M059J (cell line): ENCODE results near the gene RASGRP3. TPM values are rescaled to one million over a fixed set of nuclear protein-coding genes. Genes with fewer than 3 reads are reported as not detected.
"Not testable (repeated sequence)": the region's sequence is repeated elsewhere in the genome, so short reads cannot be mapped to it uniquely, and the experiment has no call there.

ENCODE experiments used
- DNase-seq: peaks from one replicate; pipeline ENCODE4 v3.0.0-alpha.2; 2012; ENCODE audit warnings: low read depth
- total RNA-seq: library from RNA; depleted of rRNA; stranded (reverse); fragments of >200 nt; shearing (Covaris generic); gene quantifications from 2 replicates; pipeline ENCODE4 v1.2.3, GENCODE V29; 2014

RASGRP3 gene
- total RNA-seq, 1 experiment from 2014 or later, result 24.5 TPM

- DNase-seq, result no peak
Measured at GRCh38 chr2:33457556-33458247, 18.7 kb upstream of the RASGRP3 start.

DNA sequence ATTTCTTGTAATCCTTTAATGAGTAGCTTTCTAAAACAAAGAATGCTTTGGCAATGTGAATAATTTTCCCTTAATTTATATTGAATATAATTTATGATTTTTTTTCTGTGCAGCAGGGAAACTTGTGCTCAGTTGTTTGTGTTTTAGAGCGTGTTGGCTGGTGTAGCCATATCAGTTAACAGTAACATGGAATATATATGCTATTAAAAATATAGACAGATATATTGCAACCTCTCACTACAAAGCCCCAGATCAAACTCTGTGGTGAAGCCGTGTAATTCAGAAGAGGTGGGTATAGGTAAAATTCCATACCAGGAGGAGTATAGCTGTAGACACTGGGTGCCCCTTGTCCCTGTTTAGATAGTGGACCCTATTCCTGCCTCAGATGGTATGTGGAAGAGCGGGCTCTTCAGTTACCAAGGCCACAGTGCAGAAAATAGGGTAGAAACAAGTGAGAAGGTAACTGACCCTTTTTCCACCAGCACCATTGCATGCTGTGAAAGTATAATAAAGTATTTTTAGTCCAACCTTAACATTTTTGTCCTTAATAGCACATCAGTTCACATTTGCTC, 18.1 kb upstream of the RASGRP3 start:
- no peak for DNase-seq

DNA sequence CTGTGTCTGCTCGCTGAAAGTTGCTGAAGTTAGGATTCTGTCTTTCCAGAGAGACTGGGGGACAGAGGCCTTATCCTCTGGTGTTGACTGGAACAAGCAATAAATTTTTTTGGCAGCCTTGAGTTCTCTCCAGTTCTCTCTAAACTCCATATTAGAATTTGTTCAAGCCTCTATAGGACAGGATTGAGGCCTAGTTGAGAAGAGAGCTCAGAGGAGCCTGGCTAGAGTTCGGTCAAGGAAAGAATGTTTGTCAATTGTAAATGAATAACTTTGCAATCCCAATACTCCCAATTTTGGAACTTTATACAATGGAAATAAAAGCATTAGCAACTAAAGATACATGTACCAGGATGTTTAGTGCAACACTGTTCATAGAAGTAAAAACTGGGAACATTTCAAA, 16.7 kb upstream of the RASGRP3 start:
- DNase-seq, result no peak

DNA sequence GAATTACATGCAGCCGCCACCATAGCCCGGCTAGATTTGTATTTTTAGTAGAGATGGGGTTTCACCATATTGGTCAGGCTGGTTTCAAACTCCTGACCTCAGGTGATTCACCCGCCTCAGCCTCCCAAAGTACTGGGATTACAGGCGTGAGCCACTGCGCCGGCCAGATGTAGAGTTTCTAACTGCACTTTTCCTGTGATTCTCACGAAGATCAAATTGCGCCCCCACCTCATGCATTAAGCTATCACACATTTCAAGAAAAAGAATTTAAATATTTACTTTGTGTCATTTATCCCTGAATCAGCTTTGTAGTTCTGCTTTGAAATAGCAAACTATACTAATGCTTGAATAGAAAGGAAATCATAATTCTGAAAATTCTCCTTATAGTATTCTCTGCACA, 13.9 kb upstream of the RASGRP3 start:
- not testable (repeated sequence) for DNase-seq

GRCh38 chr2:33467413-33467812, 9.0 kb upstream of the RASGRP3 start:
- DNase-seq, result no peak

DNA sequence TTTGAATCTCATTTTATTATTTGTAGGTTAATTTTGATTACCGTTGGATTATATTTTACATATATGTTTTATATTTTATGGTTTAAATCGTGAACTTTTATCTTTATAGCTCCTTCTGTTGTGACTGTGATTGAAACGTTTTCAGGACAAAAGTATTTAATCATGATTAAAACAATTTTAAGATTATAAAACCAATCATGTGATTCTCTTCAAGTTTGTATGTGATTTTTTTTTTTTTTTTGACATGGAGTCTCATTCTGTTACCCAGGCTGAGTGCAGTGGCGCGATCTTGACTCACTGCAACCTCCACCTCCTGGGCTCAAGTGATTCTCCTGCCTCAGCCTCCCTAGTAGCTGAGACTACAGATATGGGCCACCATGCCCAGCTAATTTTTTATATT, 7.2 kb upstream of the RASGRP3 start:
- DNase-seq, result no peak

- peak; percentile 87 for DNase-seq
Measured at GRCh38 chr2:33475224-33476130, 972 bp upstream of the RASGRP3 start.

- no peak for DNase-seq
Measured at GRCh38 chr2:33476793-33477190, 343 bp downstream of the RASGRP3 start.

DNA sequence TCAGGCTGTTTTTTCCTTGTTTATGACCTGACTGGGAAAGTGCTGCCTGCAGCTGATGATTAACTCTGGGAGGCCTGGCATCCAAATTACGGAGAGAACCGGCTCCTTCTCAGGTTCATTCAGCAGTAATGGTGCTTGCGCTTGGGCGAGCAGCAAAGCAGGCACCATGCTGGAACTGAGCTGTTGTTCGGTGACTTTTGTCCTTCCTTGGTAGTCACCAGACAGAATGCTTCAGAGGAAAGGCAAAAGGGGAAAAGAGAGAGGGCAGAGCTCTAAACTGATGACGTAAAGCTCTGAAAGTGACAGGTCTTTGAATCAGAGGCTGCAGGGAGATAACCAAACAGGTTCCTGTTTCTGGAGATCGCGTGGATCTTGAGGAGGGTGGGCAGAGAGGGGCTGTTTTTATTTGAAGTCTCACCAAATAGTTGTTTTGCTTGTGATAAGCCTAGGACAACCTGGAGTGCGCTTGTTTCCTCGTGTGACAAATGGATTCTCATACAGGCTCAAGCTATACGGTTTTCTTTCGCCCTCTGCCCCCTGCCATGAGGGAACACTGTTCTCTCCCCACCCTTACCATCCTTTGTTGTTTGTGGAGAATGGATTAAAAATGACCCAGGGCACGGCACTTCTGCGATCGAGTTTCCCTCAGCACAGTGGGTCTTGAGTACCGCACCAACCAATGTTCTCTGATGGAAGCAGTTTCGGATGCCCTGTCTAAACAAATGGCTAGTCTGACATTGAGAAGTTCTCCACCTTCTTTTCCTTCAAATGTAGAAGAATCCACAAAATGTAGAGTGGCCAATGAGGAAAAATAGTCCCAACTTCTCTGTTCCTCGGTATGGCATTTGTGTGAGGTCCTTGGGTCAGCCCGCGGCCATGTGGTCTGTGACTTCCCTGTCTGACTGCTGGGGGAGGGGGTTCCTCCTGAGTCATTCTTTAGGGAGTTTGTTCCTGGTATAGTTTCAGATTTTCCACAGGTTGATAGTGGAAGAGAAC, 1.3 kb downstream of the RASGRP3 start:
- peak; percentile 41 for DNase-seq

DNA sequence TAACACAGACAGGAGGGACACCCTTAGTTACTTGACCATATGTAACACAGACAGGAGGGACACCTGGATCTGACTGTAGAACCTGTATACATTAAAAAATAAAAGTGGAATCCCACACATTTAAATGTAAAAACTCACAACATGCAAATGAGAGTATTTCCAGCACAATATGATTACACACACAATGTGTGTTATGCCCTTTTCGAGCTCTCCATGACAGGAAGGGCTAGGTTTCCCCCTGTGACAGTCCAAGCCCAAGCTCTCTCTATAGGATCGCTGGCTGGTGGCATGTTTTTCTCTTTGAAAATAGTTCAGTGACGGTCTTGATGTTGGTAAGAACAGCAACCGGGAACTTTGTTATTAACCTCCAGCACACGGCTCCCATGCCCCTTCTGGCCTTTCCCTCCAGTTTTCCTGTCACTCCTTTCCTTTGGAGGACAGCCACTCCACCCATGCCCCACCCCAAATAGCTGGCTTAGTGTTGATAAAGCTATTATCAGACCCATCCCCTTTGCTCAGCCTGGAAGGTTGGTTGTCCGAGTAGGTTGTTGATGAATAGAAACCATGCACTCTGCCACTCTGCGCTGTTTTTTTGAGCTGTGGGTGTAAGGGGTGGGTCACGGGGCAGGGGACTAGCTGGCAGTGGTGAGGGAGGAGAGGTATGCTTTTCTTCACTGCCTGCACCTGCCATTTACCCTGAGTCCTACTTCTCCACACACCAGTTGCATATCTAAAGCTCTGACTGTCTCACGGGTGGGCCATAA, 2.7 kb downstream of the RASGRP3 start:
- DNase-seq, result no peak

- no peak for DNase-seq
Measured at GRCh38 chr2:33482518-33482917, 6.1 kb downstream of the RASGRP3 start.

DNA sequence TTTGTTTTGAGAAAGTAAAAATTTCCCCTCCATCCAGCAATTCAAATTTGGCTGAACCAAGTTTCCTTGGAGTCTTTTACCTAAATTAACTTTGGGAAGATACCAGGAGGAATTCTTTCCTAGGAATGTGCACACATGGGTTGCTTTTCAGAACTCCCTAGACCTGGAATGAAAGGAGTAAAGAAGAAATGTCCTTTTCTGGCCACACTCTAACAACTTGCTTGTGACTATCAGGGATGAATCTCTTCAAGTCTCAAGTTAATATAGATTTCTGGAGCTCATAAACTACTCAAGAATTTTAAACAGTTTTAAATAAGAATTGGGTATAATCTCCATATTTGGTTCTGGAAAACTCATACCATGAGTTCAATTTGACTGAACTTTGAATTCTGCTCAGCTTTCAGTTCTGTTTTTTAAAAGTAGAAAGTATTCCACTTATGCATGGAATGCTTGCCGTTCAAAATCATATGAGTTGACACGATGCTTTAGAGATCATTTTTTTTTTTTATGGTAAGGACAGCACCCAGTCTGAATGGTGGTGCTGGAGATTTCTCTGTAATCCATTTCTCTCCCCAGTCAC, 7.7 kb downstream of the RASGRP3 start:
- DNase-seq, result no peak

DNA sequence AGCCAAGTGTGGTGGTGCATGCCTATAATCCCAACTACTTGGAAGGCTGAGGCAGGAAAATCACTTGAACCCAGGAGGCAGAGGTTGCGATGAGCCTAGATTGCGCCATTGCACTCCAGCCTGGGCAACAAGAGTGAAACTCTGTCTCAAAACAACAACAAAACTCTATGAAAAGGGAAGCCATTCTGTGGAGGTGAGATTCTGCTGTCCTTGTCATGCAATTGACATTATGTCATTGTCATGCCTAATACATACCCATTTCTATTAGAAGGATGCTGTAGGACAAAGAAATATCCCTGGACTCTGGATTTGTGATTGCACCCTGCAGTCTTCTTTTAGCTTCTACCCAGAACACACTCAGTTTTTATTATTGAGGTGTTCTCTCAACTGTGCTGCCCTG, 8.6 kb downstream of the RASGRP3 start:
- no peak for DNase-seq

DNA sequence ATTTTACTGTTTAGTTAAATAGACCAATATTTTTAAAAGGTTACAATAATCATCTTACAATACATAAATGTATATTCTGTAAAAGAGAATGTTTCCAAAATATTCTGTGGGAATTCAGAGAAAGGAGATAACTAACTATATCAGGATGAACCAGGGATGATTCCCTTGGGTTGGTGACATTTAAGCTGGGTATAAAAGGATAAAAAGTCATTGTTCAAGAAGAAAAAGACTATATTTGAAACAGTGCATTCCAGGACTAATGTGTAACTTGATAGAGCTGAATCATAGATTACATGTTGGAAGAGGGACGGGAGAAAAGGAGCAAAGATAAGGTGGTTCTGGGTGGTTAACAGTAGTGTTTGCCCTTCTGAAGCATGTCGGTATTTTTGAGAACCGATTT, 10.1 kb downstream of the RASGRP3 start:
- no peak for DNase-seq

GRCh38 chr2:33488178-33488690, 11.8 kb downstream of the RASGRP3 start:
- no peak for DNase-seq

DNA sequence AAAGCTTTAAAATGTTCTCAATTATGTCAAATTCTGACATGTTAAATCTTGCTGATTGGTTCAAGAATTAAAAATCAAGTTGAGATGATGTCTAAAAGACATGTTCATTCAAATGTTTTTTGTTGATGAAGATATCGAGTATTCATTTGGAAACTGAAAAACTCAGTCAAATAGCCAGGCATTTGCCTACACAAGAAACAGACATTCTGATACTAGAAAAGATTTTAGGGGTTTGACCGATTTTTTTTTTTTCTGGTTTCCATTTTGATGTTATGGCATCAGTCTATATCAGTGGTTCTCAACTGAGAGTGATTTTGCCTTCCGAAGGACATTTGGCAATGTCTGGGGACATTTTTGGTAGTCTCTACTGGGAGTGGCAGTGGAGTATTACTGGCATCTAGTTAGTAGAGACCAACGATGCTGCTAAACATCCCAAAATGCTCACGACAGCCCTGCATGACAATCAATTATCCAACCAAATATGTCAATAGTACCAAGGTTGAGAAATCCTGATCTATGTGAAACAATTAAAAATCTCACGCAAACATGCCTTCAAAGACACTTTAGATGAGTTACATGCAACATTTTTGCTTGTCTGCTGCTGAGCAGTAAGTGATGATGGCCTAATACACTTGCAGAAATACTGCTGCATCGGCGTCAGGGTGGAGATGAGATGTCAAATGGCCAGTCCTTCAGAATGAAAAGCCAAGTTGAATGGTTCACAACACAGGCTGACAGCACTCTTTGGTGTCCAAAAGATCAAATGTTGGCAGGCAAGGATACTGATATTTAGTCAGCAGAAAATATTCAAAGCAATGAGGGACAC, 12.5 kb downstream of the RASGRP3 start:
- DNase-seq, result no peak

DNA sequence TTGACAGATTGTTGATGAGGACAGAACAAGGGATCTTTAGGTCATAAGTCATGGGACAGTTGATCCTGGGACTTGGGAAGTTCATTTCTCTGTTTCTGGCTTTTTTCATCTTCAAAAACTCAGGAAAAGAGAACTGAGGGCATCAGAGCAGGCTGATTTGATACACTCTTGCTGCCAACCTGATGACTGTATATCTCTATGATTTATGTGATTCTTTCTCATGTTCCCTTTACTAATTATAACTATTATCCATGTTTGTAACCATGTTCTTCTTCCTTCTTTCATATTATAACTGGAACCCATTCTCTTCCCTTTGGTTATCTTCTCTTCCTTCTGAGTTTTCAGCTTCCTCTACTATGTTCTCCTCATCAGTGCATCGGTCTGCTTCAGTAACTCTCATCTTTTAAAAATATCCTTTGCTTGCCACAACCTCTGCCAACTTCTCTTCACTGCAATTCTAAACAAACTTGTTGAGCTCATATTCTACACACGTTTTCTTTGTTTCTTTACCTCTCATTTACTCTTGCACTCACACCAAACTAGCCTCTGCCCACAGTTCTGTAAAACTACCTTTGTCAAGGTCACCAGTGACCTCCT, 13.5 kb downstream of the RASGRP3 start:
- DNase-seq, result no peak

- no peak for DNase-seq
Measured at GRCh38 chr2:33491441-33492084, 15.1 kb downstream of the RASGRP3 start.
